ENCODE data around the gene CYB5R4. TPM values are rescaled to one million over a fixed set of nuclear protein-coding genes. Genes with fewer than 3 reads are reported as not detected.

The CYB5R4 gene
- total RNA-seq, 1 experiment from 2014 or later, result 17.5 TPM

DNA sequence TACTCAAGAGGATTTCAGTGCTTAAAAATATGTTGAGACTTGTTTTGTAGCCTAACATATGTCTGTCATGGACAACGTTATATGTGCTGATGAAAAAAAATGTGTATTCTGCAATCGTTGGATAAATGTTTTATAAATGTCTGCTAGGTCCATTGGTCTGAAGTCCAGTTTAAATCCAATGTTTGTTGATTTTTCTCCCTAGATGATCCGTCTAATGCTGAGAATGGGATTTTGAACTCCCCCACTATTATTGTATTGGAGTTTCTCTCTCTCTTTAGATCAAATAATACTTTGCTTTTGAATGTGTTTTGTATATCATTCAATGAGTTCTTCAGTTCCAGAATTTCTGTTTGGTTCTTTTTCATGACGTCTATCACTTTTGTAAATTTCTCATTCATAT is 44.9 kb downstream of the CYB5R4 start:
- Histone ChIP-seq H3K9me3 (ENCODE audit: control insufficient read depth, low read depth, low read length) (no peaks in the 10 kb centered on the region), H3K18ac (ENCODE audit: insufficient read length, low read depth, low read length) (no peak overlapping the region), H2BK120ac (ENCODE audit: low read depth, low read length, poor library complexity, severe bottlenecking) (no peak overlapping the region), H2BK15ac (ENCODE audit: low read depth, low read length) (no peak overlapping the region), H3K79me2 (ENCODE audit: insufficient read depth, low read length) (no peaks in the 10 kb centered on the region; the same call in 1 of the 2 replicates), H2BK12ac (ENCODE audit: insufficient read length, low read depth, low read length) (no peak overlapping the region), H2AK5ac (ENCODE audit: insufficient read length, low read length) (no peak overlapping the region), H2BK5ac (ENCODE audit: insufficient read length, low read length) (no peak overlapping the region), H3K4ac (ENCODE audit: low read depth, low read length) (no peak overlapping the region), H3K27ac (ENCODE audit: insufficient read length, low read depth, low read length) (no peak overlapping the region), H3K4me2 (ENCODE audit: insufficient read depth, insufficient read length, low read length) (no peak overlapping the region), H4K8ac (replicated peaks; ENCODE audit: insufficient read length, low read depth, low read length) (no peak overlapping the region), H4K5ac (ENCODE audit: insufficient read length, low read depth, low read length) (no peak overlapping the region), H3K9ac (ENCODE audit: extremely low read depth, insufficient read length, low read length) (no peak overlapping the region), H3K4me1 (ENCODE audit: insufficient read depth, low read length) (no peaks in the 10 kb centered on the region), H3K79me1 (ENCODE audit: insufficient read depth, low read depth, low read length, poor library complexity, severe bottlenecking) (peaks cover 7% of the 10 kb centered on the region), H3K56ac (ENCODE audit: insufficient read length, low read depth, low read length) (no peak overlapping the region), H3K23ac (ENCODE audit: insufficient read length, low read depth, low read length) (no peak overlapping the region), H3K27me3 (ENCODE audit: insufficient read depth, low read length) (no peaks in the 10 kb centered on the region), H2BK20ac (ENCODE audit: low read depth, low read length, poor library complexity, severe bottlenecking) (no peak overlapping the region), H4K20me1 (ENCODE audit: control insufficient read depth, insufficient read depth, insufficient read length) (no peaks in the 10 kb centered on the region), H3K14ac (ENCODE audit: insufficient read depth, low read length) (no peak overlapping the region), H2AFZ (ENCODE audit: low read length) (no peak overlapping the region), H3T11ph (ENCODE audit: low read length) (no peak overlapping the region), H3K23me2 (ENCODE audit: insufficient read length, low read depth, low read length, poor library complexity, severe bottlenecking) (no peaks in the 10 kb centered on the region), H4K91ac (ENCODE audit: insufficient read length, low read depth, low read length) (no peak overlapping the region)
- TF ChIP-seq, protein P1, sequence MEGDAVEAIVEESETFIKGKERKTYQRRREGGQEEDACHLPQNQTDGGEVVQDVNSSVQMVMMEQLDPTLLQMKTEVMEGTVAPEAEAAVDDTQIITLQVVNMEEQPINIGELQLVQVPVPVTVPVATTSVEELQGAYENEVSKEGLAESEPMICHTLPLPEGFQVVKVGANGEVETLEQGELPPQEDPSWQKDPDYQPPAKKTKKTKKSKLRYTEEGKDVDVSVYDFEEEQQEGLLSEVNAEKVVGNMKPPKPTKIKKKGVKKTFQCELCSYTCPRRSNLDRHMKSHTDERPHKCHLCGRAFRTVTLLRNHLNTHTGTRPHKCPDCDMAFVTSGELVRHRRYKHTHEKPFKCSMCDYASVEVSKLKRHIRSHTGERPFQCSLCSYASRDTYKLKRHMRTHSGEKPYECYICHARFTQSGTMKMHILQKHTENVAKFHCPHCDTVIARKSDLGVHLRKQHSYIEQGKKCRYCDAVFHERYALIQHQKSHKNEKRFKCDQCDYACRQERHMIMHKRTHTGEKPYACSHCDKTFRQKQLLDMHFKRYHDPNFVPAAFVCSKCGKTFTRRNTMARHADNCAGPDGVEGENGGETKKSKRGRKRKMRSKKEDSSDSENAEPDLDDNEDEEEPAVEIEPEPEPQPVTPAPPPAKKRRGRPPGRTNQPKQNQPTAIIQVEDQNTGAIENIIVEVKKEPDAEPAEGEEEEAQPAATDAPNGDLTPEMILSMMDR (conservative IDR thresholded peaks at IDR 0.05), result no peak
- WGBS (ENCODE audit: extremely low coverage, insufficient read length, low lambda C conversion rate), result no CpG with 5 or more reads among the region's 4 CpGs
- Mint-ChIP-seq H3K4me3 (no peak overlapping the region), H3K4me1 (peaks cover 5 to 8% of the 10 kb centered on the region in 2 experiments), H3K27me3 (ENCODE audit: low read depth) (no peaks in the 10 kb centered on the region), H3K36me3 (ENCODE audit: insufficient read depth in 1 of 3, low read depth in 3 of 3) (peaks cover 0 to 13% (median 9%) of the 10 kb centered on the region in 3 experiments; a peak in 5 of 7 replicates), H3K27ac (no peak overlapping the region), H3K9me3 (peaks cover 3 to 5% of the 10 kb centered on the region in 2 experiments; a peak in 3 of 5 replicates)
- no peak for DNase-seq

All from H9 (cell line).